NB4 (cell line): Measurements from ENCODE around the gene KRT4.

Experiments
- CTCF ChIP-seq: IDR thresholded peaks from one replicate; pipeline ENCODE4 v1.5.1; 2012; ENCODE audit warnings: low read depth, low read length
- MAX ChIP-seq: IDR thresholded peaks from 2 replicates; pipeline ENCODE4 v1.6.1; 2011; ENCODE audit warnings: low read depth, low read length
- MYC ChIP-seq: IDR thresholded peaks from 2 replicates; pipeline ENCODE4 v1.6.1; 2011; ENCODE audit warnings: low read depth, low read length
- POLR2A ChIP-seq: IDR thresholded peaks from 2 replicates; pipeline ENCODE4 v1.6.1; 2011; ENCODE audit warnings: mild to moderate bottlenecking; ENCODE audit not compliant: insufficient read length; ENCODE audit errors: extremely low read depth

- no peak for TF ChIP-seq CTCF
- no peak for TF ChIP-seq MYC
- TF ChIP-seq POLR2A = no peak
- no peak for TF ChIP-seq MAX
These were observed 47.6 kb upstream of the KRT4 start for GRCh38 chr12:52861511-52861910.
